GM19238 (cell line): ENCODE data around the gene TAPT1.
"Not testable (repeated sequence)": the region's sequence is repeated elsewhere in the genome, so short reads cannot be mapped to it uniquely, and the experiment has no call there.

Experiments
- DNase-seq: peaks from one replicate; pipeline ENCODE4 v3.0.0; 2011; ENCODE audit warnings: low spot score; ENCODE audit not compliant: insufficient read length

The TAPT1 gene

DNA sequence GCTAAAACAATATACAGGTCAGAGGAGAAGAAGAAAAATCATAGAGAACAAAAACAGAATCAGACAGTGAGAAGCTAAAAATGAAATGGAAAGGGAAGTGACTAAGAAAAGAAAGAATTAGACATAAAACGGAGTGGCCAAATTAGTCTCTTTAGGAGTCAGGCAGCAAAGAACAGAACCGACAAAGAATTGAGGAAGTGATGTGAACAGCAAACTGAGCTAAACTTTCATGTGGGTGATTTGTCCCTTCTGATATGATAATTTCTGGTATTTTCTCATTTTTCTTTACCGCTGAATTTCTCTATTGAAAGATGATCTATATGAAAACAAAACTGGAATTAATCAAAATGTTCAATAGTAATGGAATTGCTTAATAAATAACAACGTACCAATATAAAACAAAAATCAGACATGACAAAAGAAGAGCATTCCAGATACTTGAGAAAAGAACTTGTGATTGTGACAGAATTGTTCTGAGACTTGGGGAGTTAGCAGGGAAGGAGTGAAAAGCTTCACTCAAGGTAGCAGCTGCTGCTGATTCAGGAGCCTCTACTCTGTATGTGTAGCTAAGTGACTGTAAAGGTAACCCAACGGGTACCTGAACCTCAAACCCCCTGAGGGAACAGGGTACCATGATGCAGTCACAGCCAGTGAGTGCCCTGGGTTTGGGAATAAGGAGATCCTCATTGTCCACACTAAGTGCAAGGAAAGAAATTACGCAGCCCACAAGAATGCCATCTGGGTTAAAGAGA, 8.8 kb downstream of the TAPT1 start:
- DNase-seq, result no peak

DNA sequence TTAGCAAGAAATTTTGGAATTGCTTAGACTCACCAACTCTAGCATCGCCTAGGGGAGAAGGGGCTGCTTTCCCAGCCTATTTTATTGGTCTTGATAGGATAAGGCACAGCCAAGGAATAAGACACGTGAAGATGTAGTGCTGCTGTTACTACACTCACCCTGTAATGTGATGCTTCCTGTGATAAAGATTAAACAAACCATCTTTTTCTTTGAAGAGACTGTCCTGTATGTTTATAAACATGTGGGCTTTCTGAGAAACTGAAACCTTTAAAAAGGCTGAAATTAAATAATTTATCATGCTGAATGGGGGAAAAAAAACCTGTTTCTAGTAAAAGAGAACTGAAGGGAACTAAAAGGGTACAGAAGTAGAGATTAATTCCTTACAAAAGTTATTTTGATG, 13.2 kb downstream of the TAPT1 start:
- DNase-seq, result no peak

DNA sequence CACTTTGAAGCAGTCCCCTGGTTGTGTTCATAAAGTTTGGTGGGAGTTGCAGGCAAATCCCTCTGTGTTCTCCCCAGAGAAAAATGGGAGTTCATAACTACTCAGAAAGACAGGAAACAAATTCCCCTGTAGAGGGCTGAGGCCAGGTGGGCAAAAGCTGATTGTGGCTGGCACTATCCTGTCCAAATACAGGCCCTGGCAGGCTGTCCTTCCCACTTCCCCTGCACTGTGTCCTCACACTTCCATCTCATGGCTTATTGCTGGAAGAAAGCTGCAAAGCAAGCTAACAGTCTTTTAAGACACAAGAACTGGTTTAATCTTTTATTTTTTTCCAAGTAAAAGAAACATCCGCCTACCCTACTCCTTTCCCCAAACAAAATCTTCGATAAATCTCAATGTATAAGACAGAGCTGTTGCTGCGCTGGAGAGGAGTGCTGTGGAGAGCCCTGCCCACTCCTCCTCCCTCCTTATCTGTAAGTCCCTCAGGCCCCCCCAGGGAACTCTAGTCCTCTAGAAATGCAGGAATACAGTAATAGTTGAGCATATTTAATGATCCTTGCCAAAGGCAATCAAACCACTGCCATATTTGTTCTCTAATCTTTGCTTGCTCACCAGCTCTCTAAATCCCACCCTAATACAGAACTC, 14.0 kb downstream of the TAPT1 start:
- no peak for DNase-seq

DNA sequence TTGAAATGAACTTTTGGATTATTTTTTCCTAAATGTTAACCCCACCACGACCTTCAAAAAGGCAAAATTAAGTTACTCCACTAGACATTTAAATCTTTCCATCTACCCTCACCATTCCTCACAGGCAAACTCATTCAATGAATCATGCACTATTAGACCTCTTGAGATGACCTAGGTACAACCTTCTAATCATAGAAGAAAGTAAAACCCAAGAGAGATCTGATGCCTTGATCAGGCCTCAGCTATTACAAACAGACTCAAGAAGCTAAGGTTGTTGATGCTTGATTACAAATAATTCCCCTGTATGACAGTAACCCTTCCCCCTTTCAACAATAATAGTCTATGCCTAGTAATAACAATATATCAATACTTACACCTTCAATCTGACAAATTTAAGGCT, 18.9 kb downstream of the TAPT1 start:
- no peak for DNase-seq

DNA sequence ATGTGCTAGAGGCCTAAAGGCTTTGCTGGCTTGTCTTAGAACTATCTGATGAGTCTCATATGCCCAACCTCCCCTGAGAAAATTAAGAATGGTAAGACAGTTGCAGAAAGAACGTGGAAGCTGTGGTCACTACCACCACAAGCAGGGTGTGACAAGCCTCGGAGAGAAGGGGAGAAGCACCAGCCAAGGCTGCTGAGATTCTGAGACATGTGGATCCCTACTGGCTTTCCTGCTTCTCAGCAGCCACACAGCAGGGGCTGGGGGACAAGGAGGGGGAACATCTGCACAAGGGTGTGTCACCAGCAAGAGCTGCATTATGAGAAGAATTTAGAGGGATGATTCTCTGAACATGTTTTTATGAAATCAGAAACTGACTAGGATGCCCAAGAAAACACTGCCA, 19.4 kb downstream of the TAPT1 start:
- no peak for DNase-seq

DNA sequence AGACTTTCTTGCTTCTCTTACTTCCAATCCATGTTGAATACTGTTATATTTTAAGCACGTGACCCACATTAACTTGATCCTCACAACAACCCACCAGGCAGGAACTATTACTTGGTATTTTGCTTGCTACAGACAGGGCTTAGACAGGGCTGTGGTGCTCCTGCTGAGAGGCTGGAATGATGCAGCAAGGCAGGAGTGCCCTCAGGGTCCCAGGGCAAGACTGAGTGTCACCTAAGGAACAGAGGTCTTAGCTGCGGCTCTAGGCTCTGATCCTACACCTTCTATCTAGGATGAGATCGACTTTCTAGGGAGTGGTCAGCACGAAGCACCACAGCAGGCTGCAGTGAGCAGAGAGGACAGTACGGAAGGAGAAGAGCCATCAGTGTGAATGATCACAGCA, 20.0 kb downstream of the TAPT1 start:
- DNase-seq, result no peak

DNA sequence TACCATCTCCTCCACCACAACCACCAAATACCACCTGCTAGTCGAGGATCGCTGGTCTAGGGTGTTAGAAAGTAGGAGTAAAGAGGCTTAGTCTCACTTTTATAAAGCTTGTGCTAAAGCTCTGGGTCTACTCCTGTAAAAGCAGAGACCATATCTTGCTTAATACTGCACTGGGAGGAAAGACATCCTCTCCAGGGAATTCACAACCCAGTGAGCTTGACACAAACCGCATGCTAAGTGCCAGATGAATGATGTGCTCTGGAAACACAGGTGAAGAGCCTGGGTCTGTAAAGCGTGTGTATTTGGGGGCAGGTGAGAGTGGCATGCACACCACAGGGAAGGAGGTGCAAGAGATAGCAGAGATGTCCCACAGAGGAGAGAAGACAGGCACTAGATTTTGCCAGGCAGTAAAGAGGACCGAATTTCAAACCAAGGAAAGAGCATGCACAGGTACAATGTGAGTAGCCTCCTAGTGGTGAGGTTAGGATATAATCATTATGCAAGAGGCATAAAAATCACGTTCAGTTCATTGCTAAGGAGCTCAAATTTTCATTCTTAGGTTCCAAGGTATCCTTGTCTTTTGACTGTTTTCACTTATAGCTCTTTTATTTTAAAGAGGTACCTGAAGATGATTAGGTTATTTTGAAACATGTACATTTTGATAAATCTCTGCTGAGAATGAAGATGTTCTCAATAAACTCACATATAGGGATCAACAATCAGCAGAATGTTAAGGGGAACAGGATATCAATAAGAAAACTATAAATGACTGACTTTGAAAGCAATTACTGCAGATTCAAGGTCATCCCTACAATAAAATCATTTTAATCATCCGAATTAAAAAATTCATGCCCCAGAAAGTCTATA, 20.7 kb downstream of the TAPT1 start:
- DNase-seq, result peak; percentile 6

DNA sequence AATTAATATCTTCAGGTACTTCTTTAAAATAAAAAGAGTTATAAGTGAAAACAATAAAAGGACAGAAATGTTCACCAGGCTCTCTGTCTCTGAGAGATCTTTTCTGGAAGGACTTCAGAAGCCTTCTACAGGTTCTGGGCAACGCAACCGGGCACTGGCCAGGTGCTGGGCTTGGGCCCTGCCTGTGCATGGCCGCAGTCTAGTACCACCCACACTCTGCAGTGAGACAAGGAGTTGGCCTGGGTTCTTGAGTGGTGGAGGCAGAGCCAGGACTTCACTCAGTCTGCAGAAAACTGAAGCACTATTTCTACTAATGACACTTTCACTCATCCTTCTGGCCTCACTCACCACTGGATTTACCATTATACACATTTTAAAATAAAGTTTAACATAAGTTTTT, 21.8 kb downstream of the TAPT1 start:
- DNase-seq, result no peak

DNA sequence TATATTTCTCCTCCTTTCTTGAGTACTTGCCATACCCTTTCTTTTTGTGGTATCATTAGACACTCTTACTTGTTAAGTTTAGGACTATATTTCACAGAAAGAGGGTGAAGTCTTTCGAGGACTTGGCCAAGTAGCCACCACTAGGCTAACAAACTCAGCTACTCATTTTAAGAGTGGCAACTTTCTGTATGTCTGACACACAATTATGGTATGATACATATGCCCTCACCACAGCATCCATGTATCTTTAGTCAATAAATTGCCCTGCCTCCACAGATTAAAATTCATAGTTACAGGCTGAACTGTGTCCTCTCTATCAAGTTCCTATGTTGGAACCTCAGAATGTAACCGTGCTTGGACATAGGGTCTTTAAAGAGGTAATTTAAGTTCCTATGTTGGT, 23.2 kb downstream of the TAPT1 start:
- no peak for DNase-seq

DNA sequence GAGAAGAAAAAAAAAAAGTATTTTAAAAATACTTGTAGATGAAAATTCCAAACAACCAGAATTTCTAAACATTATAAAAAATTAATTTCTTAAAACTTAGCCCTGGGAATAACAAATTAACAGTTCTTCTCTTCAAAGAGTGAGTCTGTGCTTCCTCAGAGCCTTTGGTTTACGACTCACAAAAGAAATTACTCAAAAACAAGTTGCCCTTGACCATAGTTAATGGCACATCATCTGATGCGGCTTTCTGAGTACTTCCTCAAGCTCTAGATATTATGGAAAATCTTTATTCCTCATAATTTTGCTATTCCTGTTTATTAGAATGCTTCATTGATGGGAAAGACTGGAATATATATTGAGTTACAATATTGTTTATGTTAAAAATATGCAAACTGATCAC, 23.7 kb downstream of the TAPT1 start:
- DNase-seq, result no peak

DNA sequence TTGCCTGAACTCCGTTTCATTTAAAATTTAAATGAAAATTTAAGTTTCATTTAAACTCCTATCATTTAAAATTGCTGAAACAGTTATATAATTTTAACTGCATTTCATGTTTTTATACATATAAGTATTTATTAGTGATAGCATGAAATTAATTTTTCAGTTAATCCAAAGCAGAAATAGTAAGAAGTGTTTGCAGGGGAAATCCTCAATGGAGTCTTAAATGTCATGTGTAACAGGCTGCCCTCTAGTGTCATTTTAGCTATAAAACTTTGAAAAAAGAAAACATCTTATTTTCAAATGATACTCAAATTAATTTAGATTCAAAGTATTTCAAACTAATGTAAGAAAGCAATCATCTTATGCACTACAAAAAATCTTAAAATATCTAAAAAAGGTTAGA, 27.2 kb downstream of the TAPT1 start:
- no peak for DNase-seq

DNA sequence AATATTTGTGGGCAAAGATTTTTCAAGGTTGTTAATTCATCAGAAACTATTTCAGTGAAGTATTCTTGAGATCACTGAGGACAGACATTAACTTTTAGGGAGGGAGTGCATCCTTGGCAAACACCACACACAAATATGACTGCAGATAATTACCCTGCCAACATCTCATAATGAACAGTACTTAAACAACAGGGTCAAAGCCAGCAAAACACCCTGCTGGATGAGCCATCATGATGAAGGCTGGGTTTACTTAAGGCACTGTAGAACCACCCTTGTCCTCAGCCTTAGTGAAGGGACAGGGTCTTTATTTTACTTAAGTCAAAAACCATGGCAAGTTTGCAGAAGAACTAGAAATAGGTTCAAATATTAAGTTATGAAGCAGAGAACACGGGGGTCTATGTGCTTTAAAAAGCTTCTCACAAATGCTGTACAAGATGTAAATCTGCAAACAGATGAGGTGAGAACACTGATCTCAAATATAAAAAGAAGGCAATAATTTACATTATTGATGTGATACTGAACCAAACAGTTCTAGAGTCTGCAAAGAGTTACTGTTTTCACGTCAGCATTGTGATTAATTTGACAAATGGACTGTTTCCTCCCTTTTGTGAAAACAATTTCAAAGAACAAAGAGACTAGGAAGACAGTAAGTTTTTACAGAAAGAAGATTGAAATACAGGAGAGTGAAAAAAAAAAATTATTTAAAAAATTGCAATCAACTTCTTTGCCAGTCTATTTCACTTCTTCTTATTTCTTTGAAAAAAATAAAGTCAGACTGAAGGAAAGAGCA, 28.2 kb downstream of the TAPT1 start:
- DNase-seq, result no peak

DNA sequence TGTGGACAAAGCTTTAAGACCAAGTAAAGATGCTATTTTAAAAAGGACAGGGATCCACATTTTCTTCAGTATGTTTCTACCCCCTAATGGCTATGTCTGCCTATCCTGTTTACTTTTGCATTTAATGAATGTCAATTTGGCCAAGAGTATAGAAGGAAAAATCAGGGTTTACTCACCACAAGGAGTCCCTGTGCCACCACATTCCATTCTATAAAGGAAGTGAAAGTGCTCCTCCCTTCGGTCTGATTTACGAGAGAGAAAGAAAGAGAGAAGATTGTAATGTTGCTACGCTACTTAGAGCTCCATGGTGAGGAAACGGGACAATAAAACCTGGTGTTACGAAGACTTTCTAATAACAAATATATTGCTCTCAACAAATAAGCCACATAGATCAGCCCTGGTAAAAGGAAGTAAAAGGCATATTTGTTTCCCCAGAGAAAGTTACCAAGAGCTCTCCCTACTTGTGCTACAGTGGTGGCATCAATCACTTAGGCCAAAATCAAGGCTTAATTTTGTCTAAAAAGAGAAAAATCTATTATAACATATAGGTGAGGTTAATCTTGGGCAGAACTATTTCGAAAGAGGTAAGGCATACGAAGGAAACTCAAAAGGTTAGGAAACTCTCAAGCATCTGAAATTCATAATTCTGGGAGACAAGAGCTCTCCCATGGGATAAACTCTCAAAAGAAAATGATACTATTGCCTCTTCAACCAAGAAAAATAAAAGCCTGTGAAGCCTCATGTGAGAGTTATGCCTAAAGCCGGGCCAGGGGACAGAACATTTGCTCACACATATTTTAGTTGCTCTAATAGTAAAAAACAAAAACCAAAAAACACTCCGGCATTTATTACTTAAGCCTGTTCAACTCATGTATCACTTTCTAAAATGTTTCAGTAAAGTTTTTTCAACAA, 29.5 kb downstream of the TAPT1 start:
- no peak for DNase-seq

DNA sequence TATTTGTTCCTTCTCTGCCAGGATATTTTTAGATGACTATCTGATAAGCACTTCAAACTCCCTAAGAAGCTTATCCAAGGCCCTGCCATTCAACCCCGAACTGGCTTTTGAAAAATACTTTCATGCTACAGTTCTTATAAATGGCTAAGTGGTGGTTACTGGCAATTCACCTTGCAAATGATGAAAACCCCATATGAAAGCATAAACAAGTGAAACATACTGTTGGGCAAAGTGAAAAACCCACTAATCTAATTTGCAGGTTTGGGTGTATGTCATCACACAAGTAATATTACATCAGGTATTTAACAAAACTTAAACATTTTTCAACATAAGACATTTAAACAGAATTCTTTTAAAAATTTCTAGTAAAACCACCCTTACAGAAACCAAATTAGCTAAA, 31.1 kb downstream of the TAPT1 start:
- DNase-seq, result no peak

DNA sequence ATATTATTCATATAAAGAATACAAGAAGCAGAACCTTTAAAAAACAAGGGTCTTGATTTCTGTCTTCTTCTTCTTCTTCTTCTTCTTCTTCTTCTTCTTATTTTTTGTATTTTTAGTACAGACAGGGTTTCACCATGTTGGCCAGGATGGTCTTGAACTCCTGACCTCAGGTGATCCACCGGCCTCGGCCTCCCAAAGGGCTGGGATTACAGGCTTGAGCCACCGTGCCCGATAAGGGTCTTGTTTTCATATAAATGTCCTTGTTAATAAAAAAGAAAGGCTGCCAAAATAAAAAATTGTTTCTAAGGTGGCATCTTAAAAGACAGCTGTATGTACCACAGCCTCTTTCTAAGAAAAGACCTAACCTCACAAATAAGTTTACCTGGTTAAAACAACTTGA, 31.5 kb downstream of the TAPT1 start:
- DNase-seq, result not testable (repeated sequence)

DNA sequence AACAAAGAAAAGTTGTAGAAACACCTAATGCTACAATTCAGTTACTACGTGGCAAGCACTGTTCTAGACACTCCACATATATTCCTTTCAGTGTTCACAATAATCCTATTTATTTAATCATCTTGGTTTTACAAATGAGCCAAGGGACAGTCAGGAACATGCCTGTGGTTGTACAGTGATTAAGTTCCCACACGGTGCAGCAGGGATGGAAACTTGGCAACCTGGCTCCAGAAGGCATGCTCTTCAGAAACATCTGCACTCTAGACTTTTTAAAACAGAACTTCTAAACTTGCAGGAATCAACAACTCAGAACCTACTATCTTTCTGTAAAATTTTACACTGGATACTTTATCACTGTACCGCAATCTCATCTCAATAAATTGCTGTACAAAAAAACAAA, 32.1 kb downstream of the TAPT1 start:
- no peak for DNase-seq

DNA sequence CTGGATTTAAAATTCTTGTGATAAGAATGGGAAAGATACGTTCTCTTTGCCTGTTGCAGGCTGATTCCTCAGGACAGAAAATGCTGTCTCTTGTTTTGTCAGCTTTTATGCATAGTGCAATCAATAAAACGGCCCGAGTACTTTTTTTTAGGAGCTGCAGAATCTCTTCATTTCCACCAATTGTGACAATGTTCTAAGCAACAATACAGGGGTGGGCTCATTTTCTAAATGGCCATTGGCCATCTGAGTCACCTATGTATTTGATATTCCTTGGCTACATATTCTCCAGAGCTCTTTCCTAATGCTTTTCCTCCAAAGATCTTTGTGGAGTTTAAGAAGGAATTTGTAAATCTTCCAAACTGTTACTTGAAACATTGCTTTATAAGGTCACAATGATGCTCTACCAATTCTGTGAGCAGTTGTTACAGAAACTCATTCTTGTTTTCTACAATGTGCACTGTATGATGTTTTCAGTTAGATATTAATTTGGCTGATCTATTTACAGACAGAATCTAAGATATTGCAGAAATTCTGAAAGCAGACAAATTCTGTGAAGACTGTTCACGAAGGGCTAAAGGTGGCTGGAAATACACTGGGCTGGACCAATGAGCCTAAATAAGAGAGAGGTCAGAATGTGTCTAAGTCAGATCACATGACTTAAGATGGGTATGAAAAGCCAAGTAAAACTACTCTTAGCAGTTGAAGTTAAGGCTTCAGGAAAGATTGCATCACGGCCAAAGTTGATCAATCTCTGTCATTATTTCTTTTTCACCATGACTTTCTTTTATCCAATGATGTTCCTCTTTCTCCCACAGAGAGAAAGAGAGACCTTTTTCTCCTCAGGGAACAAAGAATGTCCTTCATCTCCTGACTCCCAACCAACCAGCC, 33.4 kb downstream of the TAPT1 start:
- DNase-seq, result no peak

DNA sequence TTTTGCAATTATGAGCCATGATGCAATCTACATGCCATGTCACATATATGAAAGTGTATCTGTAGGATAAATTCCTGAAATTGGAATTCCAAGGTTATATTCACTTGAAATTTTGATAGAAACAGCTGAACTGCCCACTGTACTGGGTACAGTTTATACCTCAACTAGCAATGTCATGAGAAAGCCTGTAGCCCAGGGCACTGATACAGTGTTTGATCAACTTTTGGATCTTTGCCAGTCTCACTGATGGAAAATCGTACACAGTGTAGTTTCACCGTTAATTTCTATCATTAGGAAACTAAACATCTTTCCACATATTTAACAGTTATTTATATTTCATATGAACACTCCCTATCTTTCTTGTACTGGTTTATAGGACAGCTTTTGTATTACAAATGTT, 34.2 kb downstream of the TAPT1 start:
- no peak for DNase-seq

DNA sequence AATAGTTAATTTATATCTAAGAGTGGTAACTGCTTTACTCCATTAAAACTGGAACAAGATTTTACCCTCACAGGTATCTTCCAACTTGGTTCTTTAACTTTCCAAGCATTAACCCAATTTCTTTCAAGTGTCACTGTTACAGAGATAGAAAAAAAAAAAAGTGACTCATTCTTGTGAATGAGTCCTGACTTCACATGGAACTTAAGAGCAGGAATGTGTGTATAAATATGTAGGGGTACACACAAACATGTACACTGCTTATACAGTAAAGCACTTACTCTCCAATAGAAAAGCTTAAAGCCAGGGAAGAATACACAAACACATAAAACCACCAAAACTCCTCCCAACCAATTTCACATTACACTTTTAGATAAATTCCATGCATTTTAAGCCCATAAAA, 38.8 kb downstream of the TAPT1 start:
- no peak for DNase-seq

DNA sequence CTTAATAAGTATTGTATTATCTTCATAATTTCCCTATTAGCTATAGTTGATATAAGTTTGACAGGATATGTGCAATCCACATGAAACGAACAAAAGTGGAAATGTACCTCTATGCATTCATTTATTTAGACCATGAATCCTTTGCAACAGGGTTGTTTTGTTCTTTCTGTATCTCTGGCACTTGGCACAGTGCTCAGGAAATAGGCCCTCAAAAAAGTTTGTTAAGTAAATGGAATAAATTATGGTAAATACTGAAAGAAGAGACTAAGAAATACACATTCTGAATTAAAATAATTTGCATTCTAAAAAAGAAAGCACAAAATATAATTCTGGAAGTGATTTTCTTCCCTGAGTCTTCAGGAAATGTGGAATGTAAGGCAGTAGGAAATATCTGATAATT, 39.3 kb downstream of the TAPT1 start:
- DNase-seq, result no peak
